Suprapubic skin (tissue), 4 donors: ENCODE results near the gene PAFAH1B1. TPM values are rescaled to one million over a fixed set of nuclear protein-coding genes. Genes with fewer than 3 reads are reported as not detected.
A peak's percentile ranks its signal among the peaks of the same experiment; 100 is the strongest.

Source experiments
- DNase-seq, 2 donors: peaks; one replicate each; pipeline ENCODE4 v3.0.0-alpha.2; 2019; ENCODE audit warnings: low spot score in 2 of 2
- H3K27ac ChIP-seq: fragments of 200-600 bp; sonication (generic); one replicate; pipeline ENCODE4 v1.5.1; 2019
- H3K27me3 ChIP-seq: fragments of 200-600 bp; sonication (generic); one replicate; pipeline ENCODE4 v1.5.1; 2019
- H3K36me3 ChIP-seq: fragments of 200-600 bp; sonication (generic); one replicate; pipeline ENCODE4 v1.5.1; 2019
- H3K4me1 ChIP-seq: fragments of 200-600 bp; sonication (generic); one replicate; pipeline ENCODE4 v1.5.1; 2019
- H3K4me3 ChIP-seq: fragments of 200-600 bp; sonication (generic); one replicate; pipeline ENCODE4 v1.5.1; 2019; ENCODE audit warnings: mild to moderate bottlenecking
- H3K9me3 ChIP-seq: fragments of 200-600 bp; sonication (generic); one replicate; pipeline ENCODE4 v1.5.1; 2019
- EP300 ChIP-seq: sonication (generic); formaldehyde crosslinking; IDR thresholded peaks from one replicate; pipeline ENCODE4 v1.6.1; 2017; ENCODE audit warnings: antibody characterized with exemption
- POLR2A ChIP-seq, 2 donors: fragments of 450-650 bp; IDR thresholded peaks; one replicate each; pipeline ENCODE4 v1.6.1; 2017; ENCODE audit warnings: antibody characterized with exemption in 2 of 2, mild to moderate bottlenecking in 2 of 2, moderate library complexity in 2 of 2
- POLR2AphosphoS5 ChIP-seq, 3 donors: sonication (generic); formaldehyde crosslinking; IDR thresholded peaks; one replicate each; pipeline ENCODE4 v1.6.1; 2017; ENCODE audit warnings: antibody characterized with exemption in 3 of 3
- whole genome bisulfite sequencing: methylation state at CpG from one replicate; pipeline ENCODE4 v1.1.5; 2018; 5-methylcytosine and 5-hydroxymethylcytosine counted together
- total RNA-seq, 4 donors: library from RNA; depleted of rRNA; stranded (reverse); fragments of >200 nt; gene quantifications; one replicate each; pipeline ENCODE4 v1.1.0, GENCODE V29; 2016
- TF ChIP-seq, protein P1 (sequence below), 2 donors: fragments of 200-600 bp in 1 of 2; fragments of 450-650 bp in 1 of 2; sonication (generic) in 1 of 2; IDR thresholded peaks; one replicate each; pipeline ENCODE4 v1.5.1; 2016 to 2019; ENCODE audit warnings: antibody characterized with exemption in 2 of 2, mild to moderate bottlenecking in 1 of 2, moderate library complexity in 1 of 2

Gene PAFAH1B1
- total RNA-seq, 4 donors from 2014 or later, result 97.4 to 283 (median 125) TPM

DNA sequence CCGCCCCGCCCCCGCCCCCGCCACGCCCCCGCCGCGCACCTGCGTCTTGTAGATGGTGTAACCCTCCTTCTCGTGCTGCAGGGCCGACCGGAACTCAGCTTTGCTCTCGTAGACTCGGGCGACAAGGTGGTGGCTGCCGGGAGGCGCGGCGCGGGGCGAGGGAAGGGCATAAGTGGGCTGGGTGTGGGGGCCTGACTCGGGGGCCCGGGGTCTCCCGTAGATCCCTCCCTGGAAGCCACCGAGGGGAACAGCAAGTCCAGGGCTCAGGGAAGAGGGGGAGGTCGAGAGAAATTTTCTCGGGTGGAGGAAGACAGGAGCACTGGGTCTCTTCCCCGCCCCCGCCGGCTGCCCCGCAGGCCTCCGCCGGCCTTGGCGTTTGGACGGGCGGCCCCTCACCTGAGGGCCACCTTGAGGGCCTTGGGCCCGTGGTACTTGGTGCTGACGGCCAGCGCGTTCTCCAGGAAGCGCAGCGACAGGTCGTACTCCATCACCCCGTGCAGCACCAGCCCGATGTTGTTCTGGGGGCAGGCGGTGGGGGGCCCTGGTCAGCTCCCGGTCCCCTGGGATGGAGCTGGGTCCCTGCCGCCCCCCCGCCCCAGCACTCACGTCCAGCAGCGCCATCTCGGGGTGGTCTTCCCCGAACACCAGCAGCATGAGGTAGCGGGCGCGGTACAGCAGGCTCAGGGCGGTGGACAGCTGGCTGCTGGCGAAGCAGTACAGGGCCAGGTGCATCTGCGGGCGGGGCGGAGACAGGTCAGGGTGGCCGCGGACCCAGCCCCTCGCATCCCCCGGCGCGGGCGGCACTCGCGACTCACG lies 98.7 kb downstream of the PAFAH1B1 start:
- Histone ChIP-seq H3K27me3 (no peaks in the 10 kb centered on the region), H3K36me3 (peaks cover 74% of the 10 kb centered on the region), H3K27ac (no peak overlapping the region), H3K4me1 (peaks cover 17% of the 10 kb centered on the region), H3K9me3 (no peaks in the 10 kb centered on the region), H3K4me3 (no peak overlapping the region)
- 93% methylated on average over 37 of the region's 71 CpGs for WGBS
- no peak for TF ChIP-seq POLR2AphosphoS5 (IDR thresholded peaks at IDR 0.05)
- TF ChIP-seq, protein P1, sequence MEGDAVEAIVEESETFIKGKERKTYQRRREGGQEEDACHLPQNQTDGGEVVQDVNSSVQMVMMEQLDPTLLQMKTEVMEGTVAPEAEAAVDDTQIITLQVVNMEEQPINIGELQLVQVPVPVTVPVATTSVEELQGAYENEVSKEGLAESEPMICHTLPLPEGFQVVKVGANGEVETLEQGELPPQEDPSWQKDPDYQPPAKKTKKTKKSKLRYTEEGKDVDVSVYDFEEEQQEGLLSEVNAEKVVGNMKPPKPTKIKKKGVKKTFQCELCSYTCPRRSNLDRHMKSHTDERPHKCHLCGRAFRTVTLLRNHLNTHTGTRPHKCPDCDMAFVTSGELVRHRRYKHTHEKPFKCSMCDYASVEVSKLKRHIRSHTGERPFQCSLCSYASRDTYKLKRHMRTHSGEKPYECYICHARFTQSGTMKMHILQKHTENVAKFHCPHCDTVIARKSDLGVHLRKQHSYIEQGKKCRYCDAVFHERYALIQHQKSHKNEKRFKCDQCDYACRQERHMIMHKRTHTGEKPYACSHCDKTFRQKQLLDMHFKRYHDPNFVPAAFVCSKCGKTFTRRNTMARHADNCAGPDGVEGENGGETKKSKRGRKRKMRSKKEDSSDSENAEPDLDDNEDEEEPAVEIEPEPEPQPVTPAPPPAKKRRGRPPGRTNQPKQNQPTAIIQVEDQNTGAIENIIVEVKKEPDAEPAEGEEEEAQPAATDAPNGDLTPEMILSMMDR (IDR thresholded peaks at IDR 0.05), result no peak
- no peak for TF ChIP-seq POLR2A (IDR thresholded peaks at IDR 0.05)
- TF ChIP-seq EP300, result no peak
- peak in 1 of 2 donors; percentile 78 for DNase-seq

DNA sequence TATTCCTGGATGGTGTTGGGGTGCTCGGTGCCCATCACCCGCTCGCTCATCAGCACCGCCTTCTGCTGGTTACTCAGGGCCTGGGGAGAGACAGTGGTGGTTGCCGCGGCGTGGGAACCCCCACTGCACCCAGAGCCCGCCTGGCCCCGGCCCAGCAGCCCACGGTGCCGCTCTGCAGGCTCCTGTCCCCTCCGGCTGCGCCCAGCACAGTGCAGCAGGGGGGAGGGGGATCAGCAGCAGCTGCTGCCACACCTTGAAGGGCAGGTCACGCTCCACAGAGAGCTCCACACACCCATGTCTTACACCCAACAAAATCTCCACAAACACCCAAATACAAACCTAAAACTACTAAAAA lies 99.3 kb downstream of the PAFAH1B1 start:
- WGBS, result 100% methylated on average over 4 of the region's 14 CpGs
- H3K36me3 ChIP-seq, result peaks cover 80% of the 10 kb centered on the region
- no peak for TF ChIP-seq EP300
- no peak for TF ChIP-seq POLR2AphosphoS5 (IDR thresholded peaks at IDR 0.05)
- TF ChIP-seq, protein P1 (IDR thresholded peaks at IDR 0.05), result no peak
- TF ChIP-seq POLR2A (IDR thresholded peaks at IDR 0.05), result no peak
- peaks cover 11% of the 10 kb centered on the region for H3K4me1 ChIP-seq
- no peaks in the 10 kb centered on the region for H3K9me3 ChIP-seq
- no peak for DNase-seq
- H3K27ac ChIP-seq, result no peak overlapping the region
- no peak overlapping the region for H3K4me3 ChIP-seq
- no peaks in the 10 kb centered on the region for H3K27me3 ChIP-seq

DNA sequence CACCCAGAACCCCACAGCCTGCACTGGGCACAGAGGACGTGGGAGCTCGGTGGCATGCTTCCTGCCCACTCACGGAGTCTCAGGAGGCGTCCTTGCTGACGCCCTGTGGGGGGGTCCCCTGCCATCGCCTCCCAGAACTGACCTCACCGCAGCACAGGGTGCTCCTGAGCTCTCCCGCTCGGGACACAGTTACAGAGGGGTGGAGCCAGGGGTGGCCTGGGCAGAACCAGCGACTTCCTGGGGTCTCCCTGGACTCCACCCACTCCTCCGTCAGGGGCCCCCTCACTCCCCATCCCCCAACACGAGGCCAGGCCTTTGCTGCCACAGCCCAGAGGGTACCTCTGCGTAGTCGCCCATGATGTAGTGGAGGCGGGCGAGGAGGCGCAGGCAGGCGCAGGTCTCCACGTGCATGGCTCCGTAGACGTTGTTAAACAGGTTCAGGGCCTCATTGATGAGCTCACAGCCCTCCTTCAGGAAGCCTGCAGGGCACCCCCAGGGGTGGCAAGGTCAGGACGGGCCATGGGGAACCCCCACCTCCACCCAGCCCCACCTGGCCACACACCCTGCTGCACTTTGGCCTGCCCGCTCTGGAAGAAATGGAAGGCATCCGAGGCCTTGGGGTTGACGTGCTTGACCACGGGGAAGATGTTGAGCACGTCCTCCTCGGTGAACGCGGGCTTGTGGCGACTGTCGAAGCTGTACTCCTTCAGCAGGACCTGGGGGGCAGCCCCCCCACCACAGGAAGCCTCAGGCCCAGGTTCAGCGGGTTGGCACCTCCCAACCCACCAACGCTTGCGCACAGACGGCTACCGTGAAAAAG lies 100.3 kb downstream of the PAFAH1B1 start:
- Histone ChIP-seq H3K27me3 (no peaks in the 10 kb centered on the region), H3K4me3 (no peak overlapping the region), H3K9me3 (no peaks in the 10 kb centered on the region), H3K4me1 (peaks cover 9% of the 10 kb centered on the region), H3K36me3 (peaks cover 90% of the 10 kb centered on the region), H3K27ac (no peak overlapping the region)
- DNase-seq, result no peak
- 90% methylated on average over 12 of the region's 37 CpGs for WGBS
- TF ChIP-seq EP300, result no peak

- Histone ChIP-seq H3K27ac (no peak overlapping the region), H3K36me3 (peaks cover 98% of the 10 kb centered on the region), H3K27me3 (no peaks in the 10 kb centered on the region), H3K4me1 (peaks cover 2% of the 10 kb centered on the region), H3K9me3 (no peaks in the 10 kb centered on the region), H3K4me3 (no peak overlapping the region)
- 94% methylated on average over 13 of the region's 42 CpGs for WGBS
- TF ChIP-seq POLR2A (IDR thresholded peaks at IDR 0.05) (no peak), EP300 (no peak), POLR2AphosphoS5 (IDR thresholded peaks at IDR 0.05) (no peak)
- TF ChIP-seq, protein P1 (IDR thresholded peaks at IDR 0.05), result no peak
- no peak for DNase-seq
Observed at GRCh38 chr17:2694381-2695242, 101.2 kb downstream of the PAFAH1B1 start.

DNA sequence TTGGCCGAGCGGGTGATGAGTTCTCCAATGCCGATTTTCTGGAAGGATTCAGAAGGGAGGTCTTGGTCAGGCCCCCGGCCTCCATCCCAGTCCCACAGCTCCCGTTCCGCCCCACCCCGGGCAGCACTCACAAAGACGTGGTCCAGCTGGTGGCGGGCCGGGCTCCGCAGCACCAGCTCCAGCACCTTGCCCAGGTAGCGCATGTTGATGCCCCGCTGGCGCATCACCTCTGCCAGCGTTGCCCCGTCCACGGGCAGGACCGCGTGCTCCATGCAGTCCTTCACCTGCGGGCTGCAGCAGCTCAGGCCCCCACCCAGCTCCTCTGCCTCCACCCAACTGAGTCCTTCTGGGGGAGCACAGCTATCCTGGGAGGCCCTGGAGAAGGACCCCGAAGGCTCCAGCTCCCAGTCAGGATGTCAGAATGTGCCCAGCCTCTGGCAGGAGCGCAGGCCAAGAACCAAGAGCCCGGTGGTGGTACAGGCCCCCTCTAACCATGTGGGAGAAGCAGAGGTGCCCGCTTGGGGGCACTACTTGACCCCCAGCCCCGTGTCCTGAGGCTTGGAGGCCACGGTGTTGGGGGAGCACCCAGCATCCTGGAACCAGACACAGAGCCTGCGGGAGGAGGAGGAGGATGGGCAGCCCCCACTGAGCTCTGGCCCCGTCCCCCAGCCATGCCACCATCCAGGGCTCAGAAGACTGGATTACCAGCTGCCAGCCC lies 101.9 kb downstream of the PAFAH1B1 start:
- H3K9me3 ChIP-seq, result no peaks in the 10 kb centered on the region
- H3K4me3 ChIP-seq, result no peak overlapping the region
- peak in 1 of 2 donors; percentile 69 for DNase-seq
- TF ChIP-seq EP300 (no peak), POLR2A (IDR thresholded peaks at IDR 0.05) (no peak), POLR2AphosphoS5 (IDR thresholded peaks at IDR 0.05) (no peak)
- TF ChIP-seq, protein P1 (IDR thresholded peaks at IDR 0.05), result no peak
- peaks cover 100% of the 10 kb centered on the region for H3K36me3 ChIP-seq
- H3K4me1 ChIP-seq, result no peaks in the 10 kb centered on the region
- WGBS, result 100% methylated on average over 4 of the region's 28 CpGs
- no peak overlapping the region for H3K27ac ChIP-seq
- H3K27me3 ChIP-seq, result no peaks in the 10 kb centered on the region
